CD4-positive, alpha-beta T cell (primary cell): Measurements from ENCODE around the gene PLEKHN1. TPM values are rescaled to one million over a fixed set of nuclear protein-coding genes. Genes with fewer than 3 reads are reported as not detected.
A peak's percentile ranks its signal among the peaks of the same experiment; 100 is the strongest.

Experiments
- ATAC-seq: fragments of 200-7000 bp; cut with Tn5 transposase; one replicate; pipeline ENCODE4 v1.10.0; 2022; ENCODE audit warnings: mild to moderate bottlenecking; ENCODE audit not compliant: poor library complexity
- CTCF ChIA-PET: fragments of 350-600 bp; sonication (Branson Sonifier 250); formaldehyde crosslinking; loops from one replicate; lab custom pipeline; 2021; ENCODE audit warnings: antibody characterized with exemption, inconsistent platforms; lab: Charles Lee
- POLR2A ChIA-PET: fragments of 350-600 bp; sonication (Branson Sonifier 250); formaldehyde crosslinking; loops from one replicate; lab custom pipeline; 2021; ENCODE audit warnings: antibody characterized with exemption, inconsistent platforms; lab: Charles Lee
- DNase-seq, 14 experiments: peaks; one replicate each; pipeline ENCODE4 v3.0.0-alpha.2; 2013 to 2020; ENCODE audit warnings: mixed read lengths in 2 of 14
- H3K27ac ChIP-seq, 2 donors: one replicate each; pipeline versions ENCODE4 v1.5.1 to v1.7.0; 2013; ENCODE audit warnings: low read length in 2 of 2, low read depth in 1 of 2, mild to moderate bottlenecking in 1 of 2
- H3K27me3 ChIP-seq, 2 experiments: 1 replicate in 1 of 2; 2 replicates in 1 of 2; pipeline versions ENCODE4 v1.6.1 to v1.7.0; 2013; ENCODE audit warnings: low read length in 2 of 2, control low read depth in 1 of 2, mild to moderate bottlenecking in 1 of 2, moderate library complexity in 1 of 2; ENCODE audit not compliant: insufficient read depth in 2 of 2, control insufficient read depth in 1 of 2
- H3K36me3 ChIP-seq: one replicate; pipeline ENCODE4 v1.6.1; 2013; ENCODE audit warnings: low read length, control low read depth; ENCODE audit not compliant: insufficient read depth
- H3K4me1 ChIP-seq: one replicate; pipeline ENCODE4 v1.6.1; 2013; ENCODE audit warnings: low read length, control low read depth; ENCODE audit not compliant: insufficient read depth
- H3K4me3 ChIP-seq: one replicate; pipeline ENCODE4 v1.5.1; 2013; ENCODE audit warnings: mild to moderate bottlenecking, low read length, moderate library complexity
- H3K9me3 ChIP-seq, 2 experiments: 1 replicate in 1 of 2; 2 replicates in 1 of 2; pipeline versions ENCODE4 v1.6.1 to v1.7.0; 2013; ENCODE audit warnings: low read length in 2 of 2, mild to moderate bottlenecking in 2 of 2, control low read depth in 1 of 2, moderate library complexity in 1 of 2; ENCODE audit not compliant: control insufficient read depth in 1 of 2, insufficient read depth in 1 of 2
- H3K27ac Mint-ChIP-seq: one replicate; pipeline ENCODE4 v1.8.0; 2020; ENCODE audit warnings: mixed read lengths
- H3K27me3 Mint-ChIP-seq: one replicate; pipeline ENCODE4 v1.8.0; 2021; ENCODE audit warnings: mixed read lengths
- H3K36me3 Mint-ChIP-seq: one replicate; pipeline ENCODE4 v1.8.0; 2021; ENCODE audit warnings: low read depth, mixed read lengths
- H3K4me1 Mint-ChIP-seq: one replicate; pipeline ENCODE4 v1.8.0; 2021; ENCODE audit warnings: low read depth, mixed read lengths
- H3K4me3 Mint-ChIP-seq: one replicate; pipeline ENCODE4 v1.8.0; 2020; ENCODE audit warnings: mild to moderate bottlenecking, mixed read lengths
- H3K9me3 Mint-ChIP-seq: one replicate; pipeline ENCODE4 v1.8.0; 2020; ENCODE audit warnings: mixed read lengths
- intact Hi-C, 2 experiments: fragments of 100-400 bp; cut with DNase I in 1 of 2; cut with micrococcal nuclease in 1 of 2; formaldehyde crosslinking; loops; one replicate each; pipeline versions ENCODE4 v1.15.1 to v1.9.0; 2023 to 2025; cut with DNase I, micrococcal nuclease
- total RNA-seq, 174 experiments: library from RNA in 2 of 174; stranded (reverse) in 2 of 174; gene quantifications; one replicate each; pipeline ENCODE4 v1.2.3 and lab custom pipeline; 2021 to 2026
- TF ChIP-seq, protein P1 (sequence below): fragments of 200-600 bp; IDR thresholded peaks from one replicate; pipeline ENCODE4 v1.8.0; 2022; ENCODE audit warnings: antibody characterized with exemption, mild to moderate bottlenecking

The PLEKHN1 gene
- total RNA-seq, 2 experiments from 2014 or later: 0.69 to 0.95 TPM

DNA sequence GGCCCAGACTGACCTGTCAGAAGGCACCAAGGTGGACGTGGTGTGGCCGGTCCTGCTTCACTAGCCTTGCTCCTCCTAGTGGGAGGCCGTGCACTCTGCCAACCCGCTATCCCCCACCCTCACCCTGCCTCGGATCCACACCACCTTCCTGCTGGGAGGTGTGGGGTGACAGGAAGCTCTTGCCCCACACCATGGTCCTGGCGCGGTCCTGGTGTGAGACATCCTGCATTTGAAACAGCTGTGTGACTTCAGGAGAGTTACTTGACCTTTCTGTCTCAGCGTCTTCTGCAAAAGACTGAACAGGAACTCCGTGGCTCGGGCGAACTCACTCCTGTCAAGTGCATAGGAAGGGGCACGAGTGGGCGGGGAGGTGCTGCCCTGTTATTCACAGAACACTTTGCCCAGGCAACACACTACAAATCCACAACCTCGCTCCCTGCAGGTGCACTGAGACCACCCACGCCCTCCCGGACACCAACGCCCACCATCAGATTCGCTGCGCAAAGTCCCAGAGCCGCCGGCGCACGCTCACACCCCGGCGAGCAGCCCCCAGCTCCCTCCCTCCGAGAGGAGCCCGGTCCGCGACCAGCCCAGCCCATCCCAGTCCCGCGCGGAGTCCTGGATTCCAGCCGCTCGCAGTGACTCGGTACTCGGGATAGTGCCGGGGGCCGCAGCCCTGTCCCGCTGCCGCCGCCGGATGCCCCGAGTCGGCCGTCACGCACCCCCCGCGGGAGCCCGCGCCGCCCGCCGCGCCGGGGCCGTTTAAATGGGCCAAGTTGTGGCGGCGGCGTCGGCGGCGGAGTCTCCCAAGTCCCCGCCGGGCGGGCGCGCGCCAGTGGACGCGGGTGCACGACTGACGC, 42.9 kb upstream of the PLEKHN1 start, which contains the start of gene SAMD11:
TSS of gene SAMD11 (plus strand) at position 793 of the 860 bp plus-strand sequence. CDS start 509 bp downstream, outside the sequence.
- peaks cover 44% of the 10 kb centered on the region for H3K4me1 ChIP-seq
- Mint-ChIP-seq H3K9me3 (no peaks in the 10 kb centered on the region), H3K27ac (no peak within 1 kb of the TSS), H3K4me1 (peaks cover 17% of the 10 kb centered on the region), H3K27me3 (peaks cover 62% of the 10 kb centered on the region), H3K4me3 (peak within 1 kb of the TSS; percentile 86), H3K36me3 (no peaks in the 10 kb centered on the region)
- DNase-seq (peak; percentile 51 to 84 (median 65)), ATAC-seq (peak; percentile 53)
- peaks cover 0 to 53% of the 10 kb centered on the region in 2 experiments for H3K9me3 ChIP-seq
- peaks cover 51 to 66% of the 10 kb centered on the region in 2 experiments for H3K27me3 ChIP-seq
- intact Hi-C loops: no loop called here
- H3K36me3 ChIP-seq: no peaks in the 10 kb centered on the region
- TF ChIP-seq, protein P1, sequence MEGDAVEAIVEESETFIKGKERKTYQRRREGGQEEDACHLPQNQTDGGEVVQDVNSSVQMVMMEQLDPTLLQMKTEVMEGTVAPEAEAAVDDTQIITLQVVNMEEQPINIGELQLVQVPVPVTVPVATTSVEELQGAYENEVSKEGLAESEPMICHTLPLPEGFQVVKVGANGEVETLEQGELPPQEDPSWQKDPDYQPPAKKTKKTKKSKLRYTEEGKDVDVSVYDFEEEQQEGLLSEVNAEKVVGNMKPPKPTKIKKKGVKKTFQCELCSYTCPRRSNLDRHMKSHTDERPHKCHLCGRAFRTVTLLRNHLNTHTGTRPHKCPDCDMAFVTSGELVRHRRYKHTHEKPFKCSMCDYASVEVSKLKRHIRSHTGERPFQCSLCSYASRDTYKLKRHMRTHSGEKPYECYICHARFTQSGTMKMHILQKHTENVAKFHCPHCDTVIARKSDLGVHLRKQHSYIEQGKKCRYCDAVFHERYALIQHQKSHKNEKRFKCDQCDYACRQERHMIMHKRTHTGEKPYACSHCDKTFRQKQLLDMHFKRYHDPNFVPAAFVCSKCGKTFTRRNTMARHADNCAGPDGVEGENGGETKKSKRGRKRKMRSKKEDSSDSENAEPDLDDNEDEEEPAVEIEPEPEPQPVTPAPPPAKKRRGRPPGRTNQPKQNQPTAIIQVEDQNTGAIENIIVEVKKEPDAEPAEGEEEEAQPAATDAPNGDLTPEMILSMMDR: no peak
- no peak within 1 kb of the TSS for H3K27ac ChIP-seq
- peak within 1 kb of the TSS; percentile 41 for H3K4me3 ChIP-seq
- POLR2A ChIA-PET: no interaction called here
- CTCF ChIA-PET: no interaction called here

DNA sequence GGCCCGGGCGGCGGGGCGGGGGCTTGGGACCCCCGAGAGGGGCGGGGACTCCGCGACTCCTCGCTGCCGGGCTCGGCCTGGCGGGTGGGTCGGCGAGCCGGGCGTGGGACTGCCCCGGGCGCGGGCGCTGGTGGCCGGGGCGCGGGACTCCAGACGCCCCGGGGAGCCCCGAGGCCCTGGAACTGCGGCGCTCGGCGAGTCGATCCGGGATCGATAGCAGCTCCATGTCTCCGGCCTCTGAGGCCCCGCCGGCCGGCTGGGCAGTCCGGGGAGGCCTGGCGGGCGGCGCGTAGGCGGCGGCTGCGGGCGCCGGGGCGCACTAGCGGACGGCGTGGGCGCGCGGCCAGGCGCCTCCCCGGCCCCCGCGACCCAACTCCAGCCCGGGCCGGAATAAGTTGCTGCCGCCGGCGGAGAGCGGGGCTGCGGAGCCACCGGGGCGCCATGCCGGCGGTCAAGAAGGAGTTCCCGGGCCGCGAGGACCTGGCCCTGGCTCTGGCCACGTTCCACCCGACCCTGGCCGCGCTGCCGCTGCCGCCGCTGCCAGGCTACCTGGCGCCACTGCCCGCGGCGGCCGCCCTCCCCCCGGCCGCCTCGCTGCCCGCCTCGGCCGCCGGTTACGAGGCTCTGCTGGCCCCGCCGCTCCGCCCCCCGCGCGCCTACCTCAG, 42.2 kb upstream of the PLEKHN1 start:
- TF ChIP-seq, protein P1: no peak
- no peak overlapping the region for H3K27ac ChIP-seq
- POLR2A ChIA-PET: no interaction called here
- CTCF ChIA-PET: no interaction called here
- no peak overlapping the region for H3K4me3 ChIP-seq
- DNase-seq: no peak
- H3K9me3 ChIP-seq: peaks cover 0 to 58% of the 10 kb centered on the region in 2 experiments
- Mint-ChIP-seq H3K27ac (no peak overlapping the region), H3K27me3 (peaks cover 58% of the 10 kb centered on the region), H3K9me3 (no peaks in the 10 kb centered on the region), H3K36me3 (no peaks in the 10 kb centered on the region), H3K4me3 (no peak overlapping the region), H3K4me1 (peaks cover 17% of the 10 kb centered on the region)
- H3K27me3 ChIP-seq: peaks cover 51 to 61% of the 10 kb centered on the region in 2 experiments
- peak; percentile 10 for ATAC-seq
- H3K36me3 ChIP-seq: no peaks in the 10 kb centered on the region
- intact Hi-C loops: no loop called here
- peaks cover 44% of the 10 kb centered on the region for H3K4me1 ChIP-seq

DNA sequence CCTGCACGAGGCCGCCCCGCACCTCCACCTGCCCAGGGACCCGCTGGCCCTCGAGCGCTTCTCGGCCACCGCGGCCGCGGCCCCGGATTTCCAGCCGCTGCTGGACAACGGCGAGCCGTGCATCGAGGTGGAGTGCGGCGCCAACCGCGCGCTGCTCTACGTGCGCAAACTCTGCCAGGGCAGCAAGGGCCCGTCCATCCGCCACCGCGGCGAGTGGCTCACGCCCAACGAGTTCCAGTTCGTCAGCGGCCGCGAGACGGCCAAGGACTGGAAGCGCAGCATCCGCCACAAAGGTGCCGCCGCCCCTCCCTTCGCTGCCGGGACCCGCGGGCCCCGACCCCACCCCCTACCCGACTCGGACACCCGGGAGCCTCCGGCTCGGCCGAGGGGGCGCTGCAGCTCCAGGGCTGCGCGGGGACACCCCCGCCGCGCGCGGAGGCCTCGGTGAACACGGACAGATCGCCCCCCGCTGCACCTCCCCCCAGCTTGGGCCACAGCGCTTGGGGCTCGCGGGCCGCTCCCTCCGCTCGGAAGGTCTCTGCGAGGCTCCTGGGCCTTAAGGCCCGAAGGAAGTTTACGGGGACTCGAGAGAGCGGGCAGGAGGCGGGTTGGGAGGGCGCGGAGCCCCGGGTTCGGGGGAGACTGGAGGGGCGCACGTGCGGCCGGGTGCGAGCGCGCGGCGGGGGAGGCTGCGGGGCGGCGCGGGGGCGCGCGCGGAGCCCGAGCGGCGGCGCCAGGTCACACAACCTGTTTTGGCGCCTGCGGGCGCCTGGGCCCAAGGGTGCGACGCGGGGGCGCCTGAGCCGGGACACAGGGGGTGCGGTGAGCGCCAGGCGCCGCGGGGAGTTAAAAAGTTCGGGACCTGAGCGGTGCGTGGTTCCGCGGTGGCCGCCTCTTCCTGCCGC, 41.4 kb upstream of the PLEKHN1 start:
- H3K9me3 Mint-ChIP-seq: no peaks in the 10 kb centered on the region
- H3K4me3 ChIP-seq: peak overlapping the region; percentile 14
- POLR2A ChIA-PET: no interaction called here
- ATAC-seq (no peak), DNase-seq (peak in 2 of 14 experiments; percentile 25 to 40)
- H3K4me3 Mint-ChIP-seq: no peak overlapping the region
- no peaks in the 10 kb centered on the region for H3K36me3 ChIP-seq
- H3K27ac ChIP-seq: no peak overlapping the region
- H3K9me3 ChIP-seq: peaks cover 0 to 59% of the 10 kb centered on the region in 2 experiments
- TF ChIP-seq, protein P1: no peak
- peaks cover 62% of the 10 kb centered on the region for H3K27me3 Mint-ChIP-seq
- CTCF ChIA-PET: no interaction called here
- H3K36me3 Mint-ChIP-seq: no peaks in the 10 kb centered on the region
- intact Hi-C loops: no loop called here
- peaks cover 17% of the 10 kb centered on the region for H3K4me1 Mint-ChIP-seq
- no peak overlapping the region for H3K27ac Mint-ChIP-seq
- peaks cover 44% of the 10 kb centered on the region for H3K4me1 ChIP-seq
- peaks cover 49 to 53% of the 10 kb centered on the region in 2 experiments for H3K27me3 ChIP-seq
